Measurements from ENCODE around the gene SGPL1.
"Not testable (repeated sequence)": the region's sequence is repeated elsewhere in the genome, so short reads cannot be mapped to it uniquely, and the experiment has no call there.

SGPL1 gene

DNA sequence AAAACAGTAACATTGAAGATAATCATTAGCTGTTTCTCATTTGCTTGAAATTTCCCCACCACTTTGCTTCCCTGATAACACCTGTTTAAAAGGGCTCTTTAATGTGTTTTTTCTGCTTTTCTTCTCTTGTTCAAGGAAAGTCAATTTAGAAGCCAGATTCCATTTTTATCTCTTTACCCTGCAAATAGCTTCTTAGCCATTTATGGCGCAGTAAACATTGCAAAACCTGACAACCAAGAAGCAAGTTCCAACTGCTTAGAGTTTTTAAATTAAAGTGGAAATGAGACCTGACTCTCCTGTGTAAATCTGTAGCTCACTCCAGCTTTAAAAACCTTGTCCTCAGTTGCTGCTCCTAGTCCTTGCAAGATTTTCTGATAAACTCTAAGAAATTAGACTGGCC is 30.1 kb downstream of the SGPL1 start:
- DNase-seq: no peak

- DNase-seq: no peak
These were observed 31.0 kb downstream of the SGPL1 start for GRCh38 chr10:70846795-70847194.

GRCh38 chr10:70847659-70848360 is 32.1 kb downstream of the SGPL1 start:
- DNase-seq: no peak

- DNase-seq: no peak
These were observed 33.9 kb downstream of the SGPL1 start for GRCh38 chr10:70849582-70850016.

DNA sequence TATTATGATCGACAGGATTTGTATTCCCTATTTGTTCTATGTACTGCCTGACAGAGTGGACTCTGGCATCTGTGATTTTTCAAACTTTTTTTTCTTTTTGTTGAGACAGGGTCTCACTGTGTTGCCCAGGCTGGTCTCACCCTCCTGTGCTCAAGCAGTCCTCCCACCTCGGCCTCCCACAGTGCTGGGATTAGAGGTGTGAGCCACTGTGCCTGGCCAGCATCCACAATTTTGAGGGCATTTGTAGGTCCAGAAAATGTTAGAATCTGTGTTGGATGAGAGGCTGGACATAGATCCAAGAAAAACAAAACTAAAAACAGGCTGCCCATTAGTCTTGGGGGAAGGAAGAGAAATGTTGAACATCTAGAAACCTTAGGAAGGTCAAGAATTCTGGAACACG is 34.3 kb downstream of the SGPL1 start:
- no peak for DNase-seq

DNA sequence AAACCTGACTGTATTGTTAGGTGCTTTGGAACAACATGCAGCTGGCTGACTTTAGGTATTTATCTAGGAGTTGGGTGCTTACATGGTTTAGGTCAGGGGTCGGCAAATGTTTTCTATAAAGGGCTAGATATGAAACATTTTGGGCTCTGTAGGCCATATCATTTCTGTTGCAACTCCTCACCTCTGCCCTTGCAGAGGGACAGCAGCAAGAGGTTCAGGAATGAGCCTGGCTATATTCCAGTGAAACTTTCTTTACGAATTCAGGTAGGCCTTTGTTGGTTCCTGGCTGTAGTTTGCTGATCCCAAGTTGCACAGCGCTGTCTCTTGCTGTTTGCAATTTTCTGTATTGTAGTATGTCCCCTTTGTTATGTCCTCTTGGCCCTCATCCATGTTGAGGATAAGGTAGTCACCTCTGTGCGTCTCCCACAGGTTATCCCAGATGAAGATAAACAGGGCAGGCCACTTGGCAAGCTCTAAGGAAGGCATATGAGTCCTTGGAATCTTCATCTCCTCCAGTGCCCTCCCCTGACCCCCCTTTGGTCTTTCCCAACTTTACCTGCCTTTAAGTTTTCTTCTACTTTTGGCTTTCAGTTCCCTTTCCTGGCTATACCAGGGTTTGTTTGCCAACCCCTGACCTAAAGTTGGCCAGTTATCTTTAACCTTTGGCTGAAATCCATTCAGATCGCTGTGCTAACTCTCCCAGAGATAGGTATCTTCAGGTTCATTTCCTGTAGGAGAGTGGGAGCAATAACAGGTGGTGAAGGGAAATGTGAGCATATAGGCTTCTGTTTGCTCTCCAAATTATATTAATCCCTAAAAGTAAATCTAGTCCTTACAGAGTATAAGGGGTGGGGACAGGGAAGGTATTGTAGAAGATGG is 36.1 kb downstream of the SGPL1 start:
- no peak for DNase-seq

- no peak for DNase-seq
These were observed 37.3 kb downstream of the SGPL1 start for GRCh38 chr10:70853038-70853437.

GRCh38 chr10:70853457-70853856 is 37.7 kb downstream of the SGPL1 start:
- DNase-seq: no peak

GRCh38 chr10:70856454-70856853 is 40.7 kb downstream of the SGPL1 start:
- DNase-seq: no peak

DNA sequence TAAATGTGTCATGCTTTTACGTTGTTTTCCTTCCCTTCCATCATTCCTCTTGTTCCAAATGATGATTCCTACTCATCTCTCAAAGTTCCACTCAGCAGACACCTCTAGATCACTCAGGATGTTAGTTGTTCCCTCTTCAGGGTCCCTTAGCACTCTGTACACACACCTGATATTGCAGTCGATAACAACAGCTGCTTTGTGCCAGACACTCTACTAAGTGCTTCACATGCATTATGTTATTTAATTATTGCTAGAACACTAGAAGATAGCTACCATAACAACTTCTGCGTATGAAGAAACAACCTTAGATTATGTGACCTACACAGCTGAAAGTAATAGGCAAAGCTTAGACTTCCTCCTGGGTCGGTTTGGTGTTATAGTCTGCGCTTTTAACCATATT is 43.0 kb downstream of the SGPL1 start:
- no peak for DNase-seq

- DNase-seq: not testable (repeated sequence)
These were observed 45.9 kb downstream of the SGPL1 start for GRCh38 chr10:70861495-70862197.

- DNase-seq: no peak
These were observed 47.9 kb downstream of the SGPL1 start for GRCh38 chr10:70863470-70864160.

DNA sequence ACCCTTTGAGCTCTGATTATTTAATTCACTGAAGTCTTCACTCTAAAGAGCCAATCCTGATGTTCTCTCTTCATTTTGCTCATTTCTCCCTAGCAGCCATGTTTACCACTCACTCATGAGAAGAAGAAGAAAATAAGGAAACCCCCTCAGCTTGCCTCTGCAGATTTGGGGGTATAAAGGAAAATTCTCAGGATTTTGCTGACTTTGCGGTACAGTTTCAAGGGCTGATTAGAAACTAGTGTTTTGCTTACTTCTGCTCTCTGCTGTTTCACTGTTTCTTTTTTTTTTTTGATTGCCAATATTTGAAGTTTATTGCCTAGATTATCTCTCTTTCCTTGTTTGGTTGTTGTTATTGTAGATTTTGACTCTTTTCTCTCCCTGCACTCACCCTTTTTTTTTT is 49.2 kb downstream of the SGPL1 start:
- DNase-seq: no peak

GRCh38 chr10:70866424-70866823 is 50.7 kb downstream of the SGPL1 start:
- DNase-seq: no peak

DNA sequence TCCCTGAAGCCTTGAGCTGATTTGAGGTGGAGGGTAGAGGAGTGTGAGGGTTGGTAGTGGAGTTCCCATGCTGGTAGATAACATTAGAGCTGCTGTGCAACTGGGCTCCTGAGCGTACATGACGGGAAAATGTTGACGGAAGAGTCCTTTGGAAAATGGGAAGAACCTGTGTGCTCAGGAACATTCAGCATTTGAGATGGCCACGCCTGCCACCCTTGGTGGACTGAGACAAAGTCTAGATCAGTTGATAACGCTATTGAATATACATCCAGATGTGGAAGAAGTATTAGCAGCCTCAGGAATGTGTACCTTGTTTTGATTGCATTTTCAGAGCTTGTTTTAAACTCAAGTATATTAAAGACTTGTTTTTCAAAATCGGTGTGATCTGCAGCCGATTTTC is 56.5 kb downstream of the SGPL1 start:
- no peak for DNase-seq

GRCh38 chr10:70874061-70874460 is 58.3 kb downstream of the SGPL1 start:
- no peak for DNase-seq

DNA sequence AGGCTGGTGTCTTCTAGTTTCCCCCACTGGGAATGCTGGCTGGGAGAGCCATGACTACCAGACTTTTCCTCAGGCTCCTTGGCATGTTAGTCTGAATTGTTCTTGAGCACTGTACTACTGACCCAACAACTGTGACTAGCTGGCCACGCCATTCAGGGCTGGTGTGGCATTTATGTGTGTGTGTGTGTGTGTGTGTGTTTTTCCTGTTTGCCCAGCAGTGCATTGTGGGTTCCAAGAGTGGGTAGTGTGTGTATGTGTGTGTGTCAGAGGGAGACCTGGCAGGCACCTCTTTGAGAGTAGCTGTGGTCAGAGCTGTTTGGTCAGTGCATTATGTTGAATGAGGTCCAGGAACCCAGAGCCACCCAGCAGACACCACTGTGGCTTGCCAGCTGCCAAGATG is 63.5 kb downstream of the SGPL1 start:
- DNase-seq: no peak

- peak; percentile 26 to 66 for DNase-seq
These were observed 64.4 kb downstream of the SGPL1 start for GRCh38 chr10:70880077-70880534.

- no peak for DNase-seq
These were observed 69.0 kb downstream of the SGPL1 start for GRCh38 chr10:70884741-70885140.

DNA sequence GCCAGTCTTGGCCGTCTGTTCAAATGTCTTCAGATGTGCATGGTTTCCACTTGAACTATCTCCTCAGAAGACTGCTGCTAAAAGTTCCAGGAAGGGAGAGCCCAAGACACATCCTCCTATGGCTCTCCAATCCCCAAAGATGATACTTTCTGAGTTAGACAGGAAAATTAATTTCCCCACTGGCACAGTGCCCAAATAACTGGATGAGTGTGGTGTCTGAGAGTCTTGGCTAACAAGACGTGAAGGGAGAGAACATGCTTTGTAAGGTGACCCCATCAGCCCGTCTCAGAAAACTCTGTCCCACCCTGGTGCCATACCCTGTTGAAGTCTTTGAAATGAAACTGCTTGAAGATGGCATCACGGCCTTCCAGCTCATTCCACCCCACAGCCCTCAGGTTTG is 69.7 kb downstream of the SGPL1 start:
- DNase-seq: no peak

DNA sequence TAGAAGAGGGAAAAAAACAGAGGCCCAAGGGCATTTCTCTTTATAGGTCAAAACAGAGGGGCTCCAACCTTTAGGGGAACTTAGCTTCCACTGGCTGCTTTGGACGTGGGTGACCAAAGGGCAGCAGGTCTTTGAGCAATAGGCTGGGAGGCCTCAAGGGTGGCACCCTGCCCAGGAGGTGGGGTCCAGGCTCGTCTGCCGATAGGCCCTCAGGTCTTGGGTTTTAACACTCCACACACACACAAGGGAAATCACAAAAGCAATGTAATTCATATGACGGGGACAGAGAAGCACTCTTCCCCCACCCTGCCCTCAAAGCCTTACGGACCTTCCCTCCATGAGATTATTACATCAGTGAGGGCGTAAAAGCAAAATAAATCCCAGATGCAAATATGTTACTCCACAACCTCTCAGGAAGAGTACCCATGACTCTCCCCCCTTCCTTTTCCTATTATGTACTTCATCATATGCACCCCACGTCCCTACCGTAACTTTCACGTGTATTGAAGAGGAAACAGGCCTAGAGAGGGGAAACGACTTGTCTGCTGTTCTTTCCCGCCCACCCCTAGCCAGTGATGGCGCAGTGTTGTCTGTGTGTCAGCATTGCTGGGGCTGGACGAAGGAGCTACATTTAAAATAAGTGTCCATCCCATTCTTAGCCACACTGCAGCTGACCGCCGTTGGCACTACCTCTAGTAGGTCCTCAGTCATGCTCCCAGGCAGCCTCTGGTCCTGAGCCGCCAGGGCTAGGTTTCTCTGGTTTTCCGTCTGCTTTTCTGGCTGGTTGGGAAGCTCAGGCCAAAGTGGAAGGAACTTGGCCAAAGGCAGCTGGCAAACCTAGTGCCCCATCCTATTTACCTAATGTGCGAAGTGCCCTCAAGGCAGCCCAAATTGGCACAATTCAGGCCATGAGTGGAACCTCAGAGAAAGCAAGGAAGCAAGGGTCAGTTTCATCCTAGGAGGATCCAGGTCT is 70.5 kb downstream of the SGPL1 start:
- peak; percentile 3 to 24 for DNase-seq
